Glutamatergic neuron (in vitro differentiated cells): ENCODE data around the gene RAET1L. TPM values are rescaled to one million over a fixed set of nuclear protein-coding genes. Genes with fewer than 3 reads are reported as not detected.

Experiments used
- DNase-seq: peaks from one replicate; pipeline ENCODE4 v3.0.0; 2022
- H3K27ac Mint-ChIP-seq: one replicate; pipeline ENCODE4 v1.8.0; 2020; ENCODE audit warnings: mild to moderate bottlenecking, mixed read lengths, inconsistent platforms; ENCODE audit not compliant: unreplicated experiment
- H3K27me3 Mint-ChIP-seq: one replicate; pipeline ENCODE4 v1.8.0; 2020; ENCODE audit warnings: mild to moderate bottlenecking, moderate library complexity, mixed read lengths, inconsistent platforms; ENCODE audit not compliant: unreplicated experiment
- H3K36me3 Mint-ChIP-seq: one replicate; pipeline ENCODE4 v1.8.0; 2020; ENCODE audit warnings: mild to moderate bottlenecking, mixed read lengths, inconsistent platforms; ENCODE audit not compliant: unreplicated experiment
- H3K4me1 Mint-ChIP-seq: one replicate; pipeline ENCODE4 v1.8.0; 2020; ENCODE audit warnings: mild to moderate bottlenecking, low read depth, mixed read lengths, inconsistent platforms; ENCODE audit not compliant: unreplicated experiment
- H3K4me3 Mint-ChIP-seq: one replicate; pipeline ENCODE4 v1.8.0; 2020; ENCODE audit warnings: mild to moderate bottlenecking, mixed read lengths, inconsistent platforms; ENCODE audit not compliant: unreplicated experiment
- H3K9me3 Mint-ChIP-seq: one replicate; pipeline ENCODE4 v1.8.0; 2020; ENCODE audit warnings: mild to moderate bottlenecking, moderate library complexity, mixed read lengths, inconsistent platforms; ENCODE audit not compliant: unreplicated experiment
- total RNA-seq: library from RNA; stranded (reverse); fragmentation: NEBNext Ultra II Directional; extraction: Animal tissue kit (Norgen Biotek cat#: 25700); gene quantifications from one replicate; pipeline ENCODE4 v1.2.1, GENCODE V29; 2021; ENCODE audit not compliant: unreplicated experiment
- TF ChIP-seq, protein P1 (sequence below): fragments of 200-600 bp; sonication (generic); IDR thresholded peaks from one replicate; pipeline ENCODE4 v1.5.0; 2021; ENCODE audit not compliant: partially characterized antibody, unreplicated experiment

The RAET1L gene
- total RNA-seq, 1 donor from 2014 or later: not detected

DNA sequence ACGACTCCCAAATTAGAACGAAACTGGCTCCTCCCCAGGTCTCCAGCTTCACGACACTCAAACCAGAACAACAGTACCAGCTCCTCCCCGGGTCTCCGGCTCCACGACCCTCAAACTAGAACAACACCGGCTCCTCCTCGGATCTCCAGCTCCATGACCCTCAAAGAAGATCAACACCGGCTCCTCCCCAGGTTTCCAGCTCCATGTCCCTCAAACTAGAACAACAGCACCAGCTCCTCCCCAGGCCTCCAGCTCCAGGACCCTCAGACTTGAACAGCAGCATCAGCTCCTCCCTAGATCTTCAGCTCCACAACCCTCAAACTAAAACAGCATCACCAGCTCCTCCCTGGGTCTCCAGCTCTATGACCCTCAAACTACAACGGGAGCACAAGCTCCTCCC, 29.8 kb upstream of the RAET1L start:
- Mint-ChIP-seq H3K4me3 (no peak overlapping the region), H3K36me3 (peaks cover 34% of the 10 kb centered on the region), H3K4me1 (no peaks in the 10 kb centered on the region), H3K27ac (no peak overlapping the region), H3K9me3 (peaks cover 15% of the 10 kb centered on the region), H3K27me3 (peaks cover 16% of the 10 kb centered on the region)
- TF ChIP-seq, protein P1, sequence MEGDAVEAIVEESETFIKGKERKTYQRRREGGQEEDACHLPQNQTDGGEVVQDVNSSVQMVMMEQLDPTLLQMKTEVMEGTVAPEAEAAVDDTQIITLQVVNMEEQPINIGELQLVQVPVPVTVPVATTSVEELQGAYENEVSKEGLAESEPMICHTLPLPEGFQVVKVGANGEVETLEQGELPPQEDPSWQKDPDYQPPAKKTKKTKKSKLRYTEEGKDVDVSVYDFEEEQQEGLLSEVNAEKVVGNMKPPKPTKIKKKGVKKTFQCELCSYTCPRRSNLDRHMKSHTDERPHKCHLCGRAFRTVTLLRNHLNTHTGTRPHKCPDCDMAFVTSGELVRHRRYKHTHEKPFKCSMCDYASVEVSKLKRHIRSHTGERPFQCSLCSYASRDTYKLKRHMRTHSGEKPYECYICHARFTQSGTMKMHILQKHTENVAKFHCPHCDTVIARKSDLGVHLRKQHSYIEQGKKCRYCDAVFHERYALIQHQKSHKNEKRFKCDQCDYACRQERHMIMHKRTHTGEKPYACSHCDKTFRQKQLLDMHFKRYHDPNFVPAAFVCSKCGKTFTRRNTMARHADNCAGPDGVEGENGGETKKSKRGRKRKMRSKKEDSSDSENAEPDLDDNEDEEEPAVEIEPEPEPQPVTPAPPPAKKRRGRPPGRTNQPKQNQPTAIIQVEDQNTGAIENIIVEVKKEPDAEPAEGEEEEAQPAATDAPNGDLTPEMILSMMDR: no peak
- no peak for DNase-seq

DNA sequence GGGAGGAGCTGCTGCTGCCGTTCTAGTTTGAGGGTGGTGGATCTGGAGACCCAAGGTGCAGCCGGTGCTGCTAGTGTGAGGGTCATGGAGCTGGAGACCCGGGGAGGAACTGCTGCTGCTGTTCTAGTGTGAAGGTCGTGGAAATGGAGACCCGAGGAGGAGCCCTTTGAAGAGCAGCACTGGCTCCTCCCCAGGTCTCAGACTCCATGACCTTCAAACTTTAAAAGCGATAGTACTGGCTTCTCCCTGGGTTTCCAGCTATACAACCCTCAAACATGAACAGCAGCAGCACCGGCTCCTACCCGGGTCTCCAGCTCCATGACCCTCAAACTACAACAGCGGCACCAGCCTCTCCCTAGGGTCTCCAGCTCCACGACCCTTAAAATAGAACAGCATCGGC, 28.1 kb upstream of the RAET1L start:
- peaks cover 15% of the 10 kb centered on the region for H3K9me3 Mint-ChIP-seq
- peaks cover 34% of the 10 kb centered on the region for H3K36me3 Mint-ChIP-seq
- H3K4me1 Mint-ChIP-seq: no peaks in the 10 kb centered on the region
- no peak for DNase-seq
- H3K27me3 Mint-ChIP-seq: peaks cover 15% of the 10 kb centered on the region
- H3K4me3 Mint-ChIP-seq: no peak overlapping the region
- TF ChIP-seq, protein P1: no peak
- H3K27ac Mint-ChIP-seq: no peak overlapping the region

DNA sequence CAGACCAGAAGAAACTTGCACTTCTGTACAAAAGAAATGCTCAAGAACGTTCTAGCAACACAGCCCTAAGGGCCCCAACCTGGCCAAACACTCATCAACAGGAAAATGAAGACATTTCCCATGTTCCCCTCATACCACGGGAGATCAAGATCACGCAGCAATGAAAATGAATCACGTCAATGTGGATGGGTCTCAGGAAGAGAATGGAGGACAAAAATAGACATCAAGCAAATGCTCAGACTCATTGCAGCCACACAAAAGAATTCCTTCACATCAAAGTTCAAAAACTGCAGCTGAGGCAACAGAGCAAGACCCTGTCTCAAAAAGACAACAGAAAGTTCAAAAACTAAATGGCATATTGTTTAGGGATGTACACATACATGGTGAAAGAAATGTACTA, 25.5 kb upstream of the RAET1L start:
- Mint-ChIP-seq H3K27ac (no peak overlapping the region), H3K27me3 (peaks cover 18% of the 10 kb centered on the region), H3K4me1 (peaks cover 2% of the 10 kb centered on the region), H3K4me3 (no peak overlapping the region), H3K36me3 (peaks cover 34% of the 10 kb centered on the region), H3K9me3 (peaks cover 15% of the 10 kb centered on the region)
- no peak for DNase-seq
- TF ChIP-seq, protein P1: no peak

DNA sequence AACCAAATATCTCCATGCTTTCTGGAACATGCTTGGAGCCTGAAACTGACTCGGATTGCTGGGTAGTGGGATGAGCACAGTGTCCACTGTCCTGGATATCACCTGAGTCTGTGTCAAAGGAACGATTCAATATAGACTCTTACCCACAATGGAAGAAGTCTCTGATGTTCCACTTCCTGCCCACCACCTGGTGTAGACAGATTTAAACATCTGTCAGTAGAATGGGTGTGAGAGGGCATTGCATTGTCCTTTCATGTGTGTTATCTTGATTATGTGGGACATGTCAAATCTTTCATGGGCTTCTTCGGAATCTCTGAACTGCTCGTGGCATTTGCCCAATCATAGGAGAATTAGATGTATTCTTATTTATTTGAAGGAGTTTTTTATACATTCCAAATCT, 22.8 kb upstream of the RAET1L start:
- H3K4me3 Mint-ChIP-seq: no peak overlapping the region
- DNase-seq: no peak
- H3K27ac Mint-ChIP-seq: no peak overlapping the region
- H3K27me3 Mint-ChIP-seq: peaks cover 4% of the 10 kb centered on the region
- peaks cover 2% of the 10 kb centered on the region for H3K4me1 Mint-ChIP-seq
- TF ChIP-seq, protein P1: no peak
- H3K36me3 Mint-ChIP-seq: peaks cover 12% of the 10 kb centered on the region
- H3K9me3 Mint-ChIP-seq: peaks cover 3% of the 10 kb centered on the region

DNA sequence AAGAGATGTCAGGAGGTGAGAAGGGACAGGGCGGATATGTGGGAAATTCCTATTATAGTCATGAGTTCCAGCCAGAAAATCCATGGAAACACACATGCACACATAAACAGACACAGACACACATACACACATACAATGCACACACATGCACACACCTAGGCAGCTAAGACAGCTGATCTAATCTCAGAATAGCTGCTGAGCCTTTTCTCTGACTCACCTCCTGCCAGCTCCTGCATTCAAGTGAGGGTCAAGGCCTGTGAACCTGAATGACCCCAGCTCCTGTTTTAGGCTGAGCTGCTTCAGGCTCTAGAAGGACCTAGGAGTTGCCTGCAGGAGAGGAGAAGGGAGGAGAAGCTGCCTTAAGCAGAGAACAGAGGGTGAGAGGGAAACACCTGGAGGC, 21.6 kb upstream of the RAET1L start:
- no peak for DNase-seq
- peaks cover 2% of the 10 kb centered on the region for H3K4me1 Mint-ChIP-seq
- TF ChIP-seq, protein P1: no peak
- peaks cover under 1% of the 10 kb centered on the region for H3K36me3 Mint-ChIP-seq
- peaks cover 3% of the 10 kb centered on the region for H3K27me3 Mint-ChIP-seq
- H3K4me3 Mint-ChIP-seq: no peak overlapping the region
- H3K9me3 Mint-ChIP-seq: peaks cover 3% of the 10 kb centered on the region
- H3K27ac Mint-ChIP-seq: no peak overlapping the region
